Parathyroid adenoma (tissue), 2 donors: ENCODE results near the gene SETD1A.

Source experiments
- H2AFZ ChIP-seq: fragments of 300-600 bp; sonication (generic); one replicate; pipeline ENCODE4 v1.7.0; 2017; ENCODE audit warnings: antibody characterized with exemption, mild to moderate bottlenecking
- H3K27ac ChIP-seq: fragments of 300-600 bp; sonication (generic); one replicate; pipeline ENCODE4 v1.7.0; 2017
- H3K27me3 ChIP-seq: fragments of 300-600 bp; sonication (generic); one replicate; pipeline ENCODE4 v1.7.0; 2017; ENCODE audit warnings: low read length; ENCODE audit not compliant: control insufficient read depth, insufficient read depth
- H3K36me3 ChIP-seq: fragments of 300-600 bp; sonication (generic); one replicate; pipeline ENCODE4 v1.7.0; 2017; ENCODE audit warnings: low read length; ENCODE audit not compliant: control insufficient read depth, insufficient read depth
- H3K4me1 ChIP-seq: fragments of 300-600 bp; sonication (generic); one replicate; pipeline ENCODE4 v1.7.0; 2017; ENCODE audit warnings: control low read depth
- H3K4me2 ChIP-seq: fragments of 300-600 bp; sonication (generic); one replicate; pipeline ENCODE4 v1.7.0; 2017; ENCODE audit warnings: low read length
- H3K4me3 ChIP-seq: fragments of 300-600 bp; sonication (generic); one replicate; pipeline ENCODE4 v1.7.0; 2017; ENCODE audit warnings: low read depth, low read length
- H3K79me2 ChIP-seq: fragments of 300-600 bp; sonication (generic); one replicate; pipeline ENCODE4 v1.7.0; 2017; ENCODE audit warnings: control low read depth
- H3K9ac ChIP-seq: fragments of 300-600 bp; sonication (generic); one replicate; pipeline ENCODE4 v1.7.0; 2017; ENCODE audit warnings: mild to moderate bottlenecking
- H3K9me3 ChIP-seq: fragments of 300-600 bp; sonication (generic); one replicate; pipeline ENCODE4 v1.7.0; 2017; ENCODE audit warnings: low read length; ENCODE audit not compliant: control insufficient read depth
- CTCF ChIP-seq: fragments of 300-600 bp; sonication (generic); IDR thresholded peaks from one replicate; pipeline ENCODE4 v1.7.0; 2017; ENCODE audit warnings: antibody characterized with exemption, mild to moderate bottlenecking
- donor health status: primary hyperparathyroidism.

Gene SETD1A

GRCh38 chr16:30972872-30973271 lies 15.3 kb downstream of the SETD1A start:
- no peak for TF ChIP-seq CTCF
- no peak overlapping the region for H3K9ac ChIP-seq
- H3K9me3 ChIP-seq = no peaks in the 10 kb centered on the region
- H3K4me3 ChIP-seq = no peak overlapping the region
- H3K36me3 ChIP-seq = no peaks in the 10 kb centered on the region
- H2AFZ ChIP-seq = no peak overlapping the region
- H3K79me2 ChIP-seq = peaks cover 13% of the 10 kb centered on the region
- H3K4me1 ChIP-seq = no peaks in the 10 kb centered on the region
- no peak overlapping the region for H3K27ac ChIP-seq
- no peak overlapping the region for H3K4me2 ChIP-seq
- H3K27me3 ChIP-seq = no peaks in the 10 kb centered on the region

GRCh38 chr16:30974348-30974747 lies 16.8 kb downstream of the SETD1A start:
- no peaks in the 10 kb centered on the region for H3K9me3 ChIP-seq
- H3K36me3 ChIP-seq = no peaks in the 10 kb centered on the region
- H2AFZ ChIP-seq = no peak overlapping the region
- peaks cover 8% of the 10 kb centered on the region for H3K79me2 ChIP-seq
- no peak overlapping the region for H3K4me3 ChIP-seq
- H3K4me1 ChIP-seq = no peaks in the 10 kb centered on the region
- H3K27me3 ChIP-seq = no peaks in the 10 kb centered on the region
- no peak overlapping the region for H3K4me2 ChIP-seq
- no peak overlapping the region for H3K9ac ChIP-seq
- H3K27ac ChIP-seq = no peak overlapping the region
- no peak for TF ChIP-seq CTCF

- TF ChIP-seq CTCF = no peak
- Histone ChIP-seq H3K79me2 (peaks cover 8% of the 10 kb centered on the region), H2AFZ (no peak overlapping the region), H3K36me3 (no peaks in the 10 kb centered on the region), H3K9ac (no peak overlapping the region), H3K4me1 (no peaks in the 10 kb centered on the region), H3K4me3 (no peak overlapping the region), H3K27ac (no peak overlapping the region), H3K4me2 (no peak overlapping the region), H3K27me3 (no peaks in the 10 kb centered on the region), H3K9me3 (no peaks in the 10 kb centered on the region)
Measured at GRCh38 chr16:30976486-30976885, 18.9 kb downstream of the SETD1A start.

GRCh38 chr16:30977502-30977901 lies 19.9 kb downstream of the SETD1A start:
- H2AFZ ChIP-seq = no peak overlapping the region
- H3K27ac ChIP-seq = no peak overlapping the region
- no peak overlapping the region for H3K4me3 ChIP-seq
- H3K27me3 ChIP-seq = no peaks in the 10 kb centered on the region
- H3K79me2 ChIP-seq = peaks cover 8% of the 10 kb centered on the region
- H3K4me2 ChIP-seq = no peak overlapping the region
- H3K36me3 ChIP-seq = no peaks in the 10 kb centered on the region
- no peak overlapping the region for H3K9ac ChIP-seq
- no peaks in the 10 kb centered on the region for H3K9me3 ChIP-seq
- TF ChIP-seq CTCF = no peak
- no peaks in the 10 kb centered on the region for H3K4me1 ChIP-seq

GRCh38 chr16:30979170-30980022 lies 21.8 kb downstream of the SETD1A start:
- no peak for TF ChIP-seq CTCF
- H3K27ac ChIP-seq = no peak overlapping the region
- H3K36me3 ChIP-seq = no peaks in the 10 kb centered on the region

More at GRCh38 chr16:30979170-30980022, 21.8 kb downstream of the SETD1A start:
- H3K79me2 ChIP-seq = peaks cover 2% of the 10 kb centered on the region
- H3K27me3 ChIP-seq = no peaks in the 10 kb centered on the region
- no peak overlapping the region for H3K4me3 ChIP-seq
- H3K9me3 ChIP-seq = no peaks in the 10 kb centered on the region
- H2AFZ ChIP-seq = no peak overlapping the region
- H3K4me2 ChIP-seq = no peak overlapping the region
- no peaks in the 10 kb centered on the region for H3K4me1 ChIP-seq
- H3K9ac ChIP-seq = no peak overlapping the region
